Liver (tissue), 9 donors: ENCODE data around the gene KIF4B. TPM values are rescaled to one million over a fixed set of nuclear protein-coding genes. Genes with fewer than 3 reads are reported as not detected.

Source experiments
- DNase-seq: peaks from one replicate; pipeline ENCODE4 v3.0.0-alpha.2; 2017; ENCODE audit warnings: low spot score
- H3K27ac ChIP-seq, 2 donors: one replicate each; pipeline ENCODE4 v1.7.0; 2013; ENCODE audit warnings: inconsistent platforms in 2 of 2, low read length in 2 of 2, control low read depth in 1 of 2, low read depth in 1 of 2, mild to moderate bottlenecking in 1 of 2
- H3K27me3 ChIP-seq, 4 donors: one replicate each; pipeline versions ENCODE4 v1.6.1 to v1.7.0; 2013; ENCODE audit warnings: low read length in 3 of 4, inconsistent platforms in 1 of 4, mild to moderate bottlenecking in 1 of 4, moderate library complexity in 1 of 4; ENCODE audit not compliant: control insufficient read depth in 4 of 4, insufficient read depth in 4 of 4
- H3K36me3 ChIP-seq, 4 donors: one replicate each; pipeline versions ENCODE4 v1.6.1 to v1.7.0; 2013; ENCODE audit warnings: low read length in 3 of 4, mild to moderate bottlenecking in 3 of 4, low read depth in 1 of 4, moderate library complexity in 1 of 4; ENCODE audit not compliant: control insufficient read depth in 4 of 4, insufficient read depth in 3 of 4
- H3K4me1 ChIP-seq, 4 donors: one replicate each; pipeline versions ENCODE4 v1.6.1 to v1.7.0; 2013; ENCODE audit warnings: low read length in 3 of 4, mild to moderate bottlenecking in 3 of 4, moderate library complexity in 1 of 4; ENCODE audit not compliant: control insufficient read depth in 4 of 4, insufficient read depth in 4 of 4
- H3K4me3 ChIP-seq, 3 donors: one replicate each; pipeline versions ENCODE4 v1.6.1 to v1.7.0; 2013; ENCODE audit warnings: low read length in 3 of 3, control low read depth in 1 of 3, low read depth in 1 of 3, mild to moderate bottlenecking in 1 of 3
- H3K9ac ChIP-seq, 2 donors: one replicate each; pipeline ENCODE4 v1.7.0; 2013; ENCODE audit warnings: low read length in 2 of 2, mild to moderate bottlenecking in 2 of 2, moderate library complexity in 2 of 2, control low read depth in 1 of 2, low read depth in 1 of 2
- H3K9me3 ChIP-seq, 4 donors: one replicate each; pipeline versions ENCODE4 v1.6.1 to v1.7.0; 2013; ENCODE audit warnings: low read length in 3 of 4; ENCODE audit not compliant: control insufficient read depth in 4 of 4
- ATF3 ChIP-seq: IDR thresholded peaks from 2 replicates; pipeline ENCODE4 v1.6.1; 2016; ENCODE audit warnings: antibody characterized with exemption
- CTCF ChIP-seq: fragments of 150-350 bp; IDR thresholded peaks from 2 replicates; pipeline ENCODE4 v1.5.1; 2017; ENCODE audit warnings: improper control_type of control experiment, low read depth, low read length; ENCODE audit not compliant: missing input control
- EGR1 ChIP-seq, 2 donors: IDR thresholded peaks; 2 replicates each; pipeline ENCODE4 v1.6.1; 2016 to 2018; ENCODE audit warnings: antibody characterized with exemption in 2 of 2, low read depth in 2 of 2
- FOXA1 ChIP-seq: IDR thresholded peaks from 2 replicates; pipeline ENCODE4 v1.6.1; 2016; ENCODE audit warnings: antibody characterized with exemption
- FOXA2 ChIP-seq: IDR thresholded peaks from 2 replicates; pipeline ENCODE4 v1.6.1; 2016; ENCODE audit warnings: antibody characterized with exemption
- GABPA ChIP-seq, 2 donors: IDR thresholded peaks in 1 of 2; conservative IDR thresholded peaks in 1 of 2; 2 replicates each; pipeline ENCODE4 v1.6.1; 2016; ENCODE audit warnings: antibody characterized with exemption in 2 of 2, mild to moderate bottlenecking in 1 of 2, moderate library complexity in 1 of 2
- HNF4A ChIP-seq, 2 donors: conservative IDR thresholded peaks; 2 replicates each; pipeline ENCODE4 v1.6.1; 2016; ENCODE audit warnings: antibody characterized with exemption in 2 of 2, mild to moderate bottlenecking in 2 of 2
- HNF4G ChIP-seq: IDR thresholded peaks from 2 replicates; pipeline ENCODE4 v1.6.1; 2016; ENCODE audit warnings: antibody characterized with exemption
- JUND ChIP-seq, 2 donors: IDR thresholded peaks; 2 replicates each; pipeline ENCODE4 v1.6.1; 2016; ENCODE audit warnings: antibody characterized with exemption in 2 of 2
- NR2F2 ChIP-seq: IDR thresholded peaks from 2 replicates; pipeline ENCODE4 v1.6.1; 2016; ENCODE audit warnings: antibody characterized with exemption
- RAD21 ChIP-seq, 2 donors: IDR thresholded peaks; 2 replicates each; pipeline ENCODE4 v1.6.1; 2016; ENCODE audit warnings: antibody characterized with exemption in 2 of 2, mild to moderate bottlenecking in 2 of 2
- RXRA ChIP-seq, 2 donors: IDR thresholded peaks; 2 replicates each; pipeline ENCODE4 v1.6.1; 2017 to 2018; ENCODE audit warnings: antibody characterized with exemption in 2 of 2, mild to moderate bottlenecking in 1 of 2
- SP1 ChIP-seq: IDR thresholded peaks from 2 replicates; pipeline ENCODE4 v1.6.1; 2018; ENCODE audit warnings: antibody characterized with exemption, mild to moderate bottlenecking
- TAF1 ChIP-seq: conservative IDR thresholded peaks from 2 replicates; pipeline ENCODE4 v1.6.1; 2016; ENCODE audit warnings: antibody characterized with exemption, mild to moderate bottlenecking
- YY1 ChIP-seq: IDR thresholded peaks from 2 replicates; pipeline ENCODE4 v1.6.1; 2016; ENCODE audit warnings: antibody characterized with exemption, mild to moderate bottlenecking
- WGBS: extraction: QIAGEN DNeasy Blood & Tissue Kit; methylation state at CpG from one replicate; pipeline ENCODE4 v1.1.7; 2013; 5-methylcytosine and 5-hydroxymethylcytosine counted together
- polyA plus RNA-seq, 2 donors: library from polyadenylated mRNA; stranded (reverse) in 1 of 2; unstranded in 1 of 2; fragments of 200-250 nt in 1 of 2; fragments of >200 nt in 1 of 2; fragmentation: Nextera tagmentation in 1 of 2; extraction: Ambion mirVana in 1 of 2; gene quantifications; one replicate each; pipeline versions ENCODE4 v1.2.1 to v1.2.3, GENCODE V29; 2013 to 2015
- total RNA-seq, 2 donors: library from RNA; depleted of rRNA; stranded (reverse); fragments of >200 nt; gene quantifications; one replicate each; pipeline ENCODE4 v1.2.3, GENCODE V29; 2014
- TF ChIP-seq, protein P1 (sequence below): IDR thresholded peaks from 2 replicates; pipeline ENCODE4 v1.6.1; 2016; ENCODE audit warnings: antibody characterized with exemption, mild to moderate bottlenecking
- TF ChIP-seq, protein P2 (sequence below): IDR thresholded peaks from 2 replicates; pipeline ENCODE4 v1.6.1; 2016; ENCODE audit warnings: antibody characterized with exemption
- TF ChIP-seq, protein P3 (sequence below): IDR thresholded peaks from 2 replicates; pipeline ENCODE4 v1.6.1; 2016; ENCODE audit warnings: antibody characterized with exemption
- donor health status: healthy.
- donor health status: healthy.
- donor health status: healthy.
- donor health status: healthy.
- donor health status: healthy.

KIF4B gene
- total and polyA plus RNA-seq, 4 donors = 0.05 to 0.17 TPM; not detected in 2

- TF ChIP-seq TAF1 (no peak), CTCF (no peak), GABPA (IDR thresholded peaks at IDR 0.05 in 1 of 2, conservative IDR thresholded peaks at IDR 0.05 in 1 of 2) (no peak), SP1 (no peak), RXRA (IDR thresholded peaks at IDR 0.05) (no peak), JUND (IDR thresholded peaks at IDR 0.05) (no peak), RAD21 (IDR thresholded peaks at IDR 0.05) (no peak), EGR1 (IDR thresholded peaks at IDR 0.05; ENCODE audit: low read depth in 2 of 2) (no peak), FOXA2 (no peak), ATF3 (no peak), HNF4A (conservative IDR thresholded peaks at IDR 0.05) (no peak), FOXA1 (no peak), HNF4G (no peak), NR2F2 (no peak), YY1 (no peak)
- TF ChIP-seq, protein P1, sequence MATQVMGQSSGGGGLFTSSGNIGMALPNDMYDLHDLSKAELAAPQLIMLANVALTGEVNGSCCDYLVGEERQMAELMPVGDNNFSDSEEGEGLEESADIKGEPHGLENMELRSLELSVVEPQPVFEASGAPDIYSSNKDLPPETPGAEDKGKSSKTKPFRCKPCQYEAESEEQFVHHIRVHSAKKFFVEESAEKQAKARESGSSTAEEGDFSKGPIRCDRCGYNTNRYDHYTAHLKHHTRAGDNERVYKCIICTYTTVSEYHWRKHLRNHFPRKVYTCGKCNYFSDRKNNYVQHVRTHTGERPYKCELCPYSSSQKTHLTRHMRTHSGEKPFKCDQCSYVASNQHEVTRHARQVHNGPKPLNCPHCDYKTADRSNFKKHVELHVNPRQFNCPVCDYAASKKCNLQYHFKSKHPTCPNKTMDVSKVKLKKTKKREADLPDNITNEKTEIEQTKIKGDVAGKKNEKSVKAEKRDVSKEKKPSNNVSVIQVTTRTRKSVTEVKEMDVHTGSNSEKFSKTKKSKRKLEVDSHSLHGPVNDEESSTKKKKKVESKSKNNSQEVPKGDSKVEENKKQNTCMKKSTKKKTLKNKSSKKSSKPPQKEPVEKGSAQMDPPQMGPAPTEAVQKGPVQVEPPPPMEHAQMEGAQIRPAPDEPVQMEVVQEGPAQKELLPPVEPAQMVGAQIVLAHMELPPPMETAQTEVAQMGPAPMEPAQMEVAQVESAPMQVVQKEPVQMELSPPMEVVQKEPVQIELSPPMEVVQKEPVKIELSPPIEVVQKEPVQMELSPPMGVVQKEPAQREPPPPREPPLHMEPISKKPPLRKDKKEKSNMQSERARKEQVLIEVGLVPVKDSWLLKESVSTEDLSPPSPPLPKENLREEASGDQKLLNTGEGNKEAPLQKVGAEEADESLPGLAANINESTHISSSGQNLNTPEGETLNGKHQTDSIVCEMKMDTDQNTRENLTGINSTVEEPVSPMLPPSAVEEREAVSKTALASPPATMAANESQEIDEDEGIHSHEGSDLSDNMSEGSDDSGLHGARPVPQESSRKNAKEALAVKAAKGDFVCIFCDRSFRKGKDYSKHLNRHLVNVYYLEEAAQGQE = no peak
- TF ChIP-seq, protein P2, sequence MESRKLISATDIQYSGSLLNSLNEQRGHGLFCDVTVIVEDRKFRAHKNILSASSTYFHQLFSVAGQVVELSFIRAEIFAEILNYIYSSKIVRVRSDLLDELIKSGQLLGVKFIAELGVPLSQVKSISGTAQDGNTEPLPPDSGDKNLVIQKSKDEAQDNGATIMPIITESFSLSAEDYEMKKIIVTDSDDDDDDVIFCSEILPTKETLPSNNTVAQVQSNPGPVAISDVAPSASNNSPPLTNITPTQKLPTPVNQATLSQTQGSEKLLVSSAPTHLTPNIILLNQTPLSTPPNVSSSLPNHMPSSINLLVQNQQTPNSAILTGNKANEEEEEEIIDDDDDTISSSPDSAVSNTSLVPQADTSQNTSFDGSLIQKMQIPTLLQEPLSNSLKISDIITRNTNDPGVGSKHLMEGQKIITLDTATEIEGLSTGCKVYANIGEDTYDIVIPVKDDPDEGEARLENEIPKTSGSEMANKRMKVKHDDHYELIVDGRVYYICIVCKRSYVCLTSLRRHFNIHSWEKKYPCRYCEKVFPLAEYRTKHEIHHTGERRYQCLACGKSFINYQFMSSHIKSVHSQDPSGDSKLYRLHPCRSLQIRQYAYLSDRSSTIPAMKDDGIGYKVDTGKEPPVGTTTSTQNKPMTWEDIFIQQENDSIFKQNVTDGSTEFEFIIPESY = no peak
- TF ChIP-seq, protein P3, sequence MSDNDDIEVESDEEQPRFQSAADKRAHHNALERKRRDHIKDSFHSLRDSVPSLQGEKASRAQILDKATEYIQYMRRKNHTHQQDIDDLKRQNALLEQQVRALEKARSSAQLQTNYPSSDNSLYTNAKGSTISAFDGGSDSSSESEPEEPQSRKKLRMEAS = no peak
- Histone ChIP-seq H3K9me3 (no peaks in the 10 kb centered on the region), H3K4me1 (no peaks in the 10 kb centered on the region), H3K36me3 (no peaks in the 10 kb centered on the region), H3K27ac (no peak overlapping the region), H3K27me3 (peaks cover 0 to 2% (median 0%) of the 10 kb centered on the region in 4 donors), H3K4me3 (no peak overlapping the region), H3K9ac (no peak overlapping the region)
- no peak for DNase-seq
- 94% methylated on average over 1 of the region's 1 CpG for WGBS
Observed at GRCh38 chr5:155057626-155058025, 44.1 kb downstream of the KIF4B start.
